Activated naive CD8-positive, alpha-beta T cell treated with anti-CD3 and anti-CD28 coated beads for 36 hours (primary cell): ENCODE measurements around the gene UBL3. TPM values are rescaled to one million over a fixed set of nuclear protein-coding genes. Genes with fewer than 3 reads are reported as not detected.

ENCODE experiments used
- DNase-seq: peaks from one replicate; pipeline ENCODE4 v3.0.0; 2021
- H3K27ac Mint-ChIP-seq: one replicate; pipeline ENCODE4 v1.8.0; 2022; ENCODE audit warnings: mild to moderate bottlenecking, moderate library complexity, mixed read lengths
- H3K27me3 Mint-ChIP-seq: one replicate; pipeline ENCODE4 v1.8.0; 2022; ENCODE audit warnings: mild to moderate bottlenecking, mixed read lengths
- H3K36me3 Mint-ChIP-seq: one replicate; pipeline ENCODE4 v1.8.0; 2021; ENCODE audit warnings: mild to moderate bottlenecking, mixed read lengths
- H3K4me1 Mint-ChIP-seq: one replicate; pipeline ENCODE4 v1.8.0; 2021; ENCODE audit warnings: mixed read lengths
- H3K4me3 Mint-ChIP-seq: one replicate; pipeline ENCODE4 v1.8.0; 2022; ENCODE audit warnings: mild to moderate bottlenecking, moderate library complexity, mixed read lengths
- H3K9me3 Mint-ChIP-seq: one replicate; pipeline ENCODE4 v1.8.0; 2022; ENCODE audit warnings: mixed read lengths
- total RNA-seq, 2 experiments: library from RNA; stranded (reverse); gene quantifications; one replicate each; pipeline ENCODE4 v1.2.3, GENCODE V29; 2021

UBL3 gene
- total RNA-seq, 2 experiments from 2014 or later = 7.7 to 8.0 TPM

DNA sequence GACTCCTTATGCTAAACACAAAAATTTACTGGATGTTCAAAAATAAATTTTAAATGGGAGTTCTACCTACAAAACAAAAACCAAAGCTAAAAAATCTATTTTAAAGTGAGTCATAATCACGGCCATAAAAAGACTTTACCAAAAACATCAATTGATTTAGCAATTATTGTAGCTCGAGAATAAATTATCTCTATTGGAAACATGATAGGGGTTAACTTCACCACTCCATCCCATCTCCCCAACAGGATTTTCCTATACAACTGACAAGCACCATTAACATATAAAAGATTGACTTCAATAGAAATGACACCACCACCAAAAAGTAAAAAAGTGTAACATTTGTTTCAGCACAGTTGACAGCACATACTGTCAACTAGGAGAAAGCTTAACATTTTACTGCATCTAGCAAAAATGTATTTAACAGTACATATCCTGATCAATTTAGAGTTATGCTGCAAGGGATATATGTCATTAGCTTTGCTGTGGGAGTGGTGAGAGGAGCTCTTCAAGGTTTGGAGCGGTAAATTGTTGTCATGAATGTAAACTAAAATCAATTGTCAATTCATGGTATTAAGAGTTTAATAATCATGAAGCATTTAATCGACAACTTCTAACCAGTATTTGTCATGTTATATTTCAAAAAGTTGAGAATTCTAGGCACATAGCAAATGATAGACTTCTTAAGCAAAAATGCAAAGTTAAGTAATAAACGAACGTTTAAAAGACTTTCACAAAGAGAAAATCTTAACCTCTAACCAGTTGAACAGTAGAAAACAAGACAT is 3.8 kb downstream of the UBL3 start:
- Mint-ChIP-seq H3K27ac (peak overlapping the region; percentile 53), H3K36me3 (peaks cover 4% of the 10 kb centered on the region), H3K4me3 (peak overlapping the region; percentile 88), H3K9me3 (no peaks in the 10 kb centered on the region), H3K4me1 (peaks cover 40% of the 10 kb centered on the region), H3K27me3 (no peaks in the 10 kb centered on the region)
- no peak for DNase-seq

DNA sequence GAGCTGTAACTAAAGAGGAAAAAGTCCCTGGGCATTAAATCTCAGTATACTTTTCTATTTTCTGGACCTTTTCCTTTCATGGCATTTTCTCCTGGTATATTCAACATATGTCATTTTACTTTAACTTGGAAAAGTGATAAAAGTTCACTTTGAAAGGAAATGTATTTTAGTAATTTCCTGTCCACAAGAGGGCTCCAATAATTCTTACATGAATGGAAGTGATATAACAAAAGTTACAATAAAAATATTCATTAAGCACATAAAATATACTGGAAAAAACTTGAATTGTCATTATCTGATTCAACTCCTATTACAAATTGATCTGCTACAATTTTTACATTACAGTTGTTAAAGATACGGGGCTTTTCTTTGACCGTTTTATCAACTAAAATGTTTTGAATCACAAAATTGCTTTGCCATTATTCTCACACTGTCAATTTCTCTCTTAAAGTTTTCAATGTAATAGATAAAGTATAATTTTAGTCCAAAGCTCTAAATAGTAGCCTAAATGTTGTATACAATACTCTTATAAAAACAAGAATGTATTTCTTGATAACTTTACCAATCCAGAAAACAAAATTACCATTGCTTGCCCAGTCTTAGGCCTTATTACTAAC is 4.9 kb downstream of the UBL3 start:
- H3K4me1 Mint-ChIP-seq = peaks cover 47% of the 10 kb centered on the region
- H3K36me3 Mint-ChIP-seq = peaks cover 4% of the 10 kb centered on the region

GRCh38 chr13:29844441-29844840 is 6.0 kb downstream of the UBL3 start:
- H3K27ac Mint-ChIP-seq = no peak overlapping the region
- H3K4me3 Mint-ChIP-seq = no peak overlapping the region
- H3K36me3 Mint-ChIP-seq = peaks cover 4% of the 10 kb centered on the region
- no peak for DNase-seq
- no peaks in the 10 kb centered on the region for H3K27me3 Mint-ChIP-seq
- peaks cover 49% of the 10 kb centered on the region for H3K4me1 Mint-ChIP-seq
- no peaks in the 10 kb centered on the region for H3K9me3 Mint-ChIP-seq

More for the DNA sequence above, 4.9 kb downstream of the UBL3 start:
- no peak for DNase-seq
- H3K4me3 Mint-ChIP-seq = no peak overlapping the region
- H3K27ac Mint-ChIP-seq = no peak overlapping the region
- no peaks in the 10 kb centered on the region for H3K27me3 Mint-ChIP-seq
- H3K9me3 Mint-ChIP-seq = no peaks in the 10 kb centered on the region

GRCh38 chr13:29840585-29840984 is 9.8 kb downstream of the UBL3 start:
- peaks cover 49% of the 10 kb centered on the region for H3K4me1 Mint-ChIP-seq
- DNase-seq = no peak
- H3K4me3 Mint-ChIP-seq = no peak overlapping the region
- H3K27ac Mint-ChIP-seq = no peak overlapping the region
- H3K9me3 Mint-ChIP-seq = no peaks in the 10 kb centered on the region
- H3K36me3 Mint-ChIP-seq = peaks cover 4% of the 10 kb centered on the region
- H3K27me3 Mint-ChIP-seq = no peaks in the 10 kb centered on the region

GRCh38 chr13:29835280-29836061 is 14.9 kb downstream of the UBL3 start:
- H3K27me3 Mint-ChIP-seq = no peaks in the 10 kb centered on the region
- H3K4me3 Mint-ChIP-seq = no peak overlapping the region
- H3K36me3 Mint-ChIP-seq = peaks cover 18% of the 10 kb centered on the region
- peaks cover 36% of the 10 kb centered on the region for H3K4me1 Mint-ChIP-seq
- H3K27ac Mint-ChIP-seq = no peak overlapping the region
- DNase-seq = no peak
- H3K9me3 Mint-ChIP-seq = peaks cover 2% of the 10 kb centered on the region

DNA sequence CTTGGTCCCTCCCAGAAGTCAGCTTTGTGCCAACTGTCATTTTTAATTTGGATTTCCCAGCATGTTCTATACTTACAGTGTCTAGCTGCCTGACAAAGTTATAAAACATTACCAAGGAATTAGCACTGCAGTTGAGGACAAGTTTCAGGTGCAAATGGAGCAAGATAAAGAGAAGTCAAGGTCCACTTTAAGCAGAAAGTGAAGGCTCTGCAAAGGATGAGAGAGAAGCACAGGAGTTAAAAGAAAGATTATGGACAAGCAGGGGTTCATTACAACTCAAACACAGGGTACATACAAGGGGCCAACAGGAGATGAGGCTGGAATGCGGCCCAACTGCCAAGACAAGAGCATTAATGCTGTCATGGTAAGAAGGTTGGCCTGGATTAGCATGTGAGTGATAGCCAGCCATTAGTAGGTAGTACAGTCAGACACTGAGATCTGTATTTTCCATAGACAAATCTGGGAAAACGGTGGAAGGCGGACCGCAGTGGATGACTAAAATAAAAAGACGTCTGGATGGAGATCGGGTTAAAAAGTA is 17.6 kb downstream of the UBL3 start:
- Mint-ChIP-seq H3K4me3 (no peak overlapping the region), H3K27me3 (no peaks in the 10 kb centered on the region), H3K9me3 (peaks cover 2% of the 10 kb centered on the region), H3K4me1 (peaks cover 23% of the 10 kb centered on the region), H3K27ac (no peak overlapping the region), H3K36me3 (peaks cover 23% of the 10 kb centered on the region)
- DNase-seq = no peak

GRCh38 chr13:29830000-29830399 is 20.4 kb downstream of the UBL3 start:
- Mint-ChIP-seq H3K36me3 (peaks cover 21% of the 10 kb centered on the region), H3K27me3 (no peaks in the 10 kb centered on the region), H3K4me3 (no peak overlapping the region), H3K9me3 (peaks cover 5% of the 10 kb centered on the region), H3K27ac (no peak overlapping the region), H3K4me1 (peaks cover 14% of the 10 kb centered on the region)
- DNase-seq = no peak

GRCh38 chr13:29819143-29819542 is 31.3 kb downstream of the UBL3 start:
- peaks cover 42% of the 10 kb centered on the region for H3K4me1 Mint-ChIP-seq
- H3K27ac Mint-ChIP-seq = no peak overlapping the region
- DNase-seq = no peak
- no peak overlapping the region for H3K4me3 Mint-ChIP-seq
- peaks cover 14% of the 10 kb centered on the region for H3K36me3 Mint-ChIP-seq
- H3K27me3 Mint-ChIP-seq = no peaks in the 10 kb centered on the region
- H3K9me3 Mint-ChIP-seq = peaks cover 5% of the 10 kb centered on the region

DNA sequence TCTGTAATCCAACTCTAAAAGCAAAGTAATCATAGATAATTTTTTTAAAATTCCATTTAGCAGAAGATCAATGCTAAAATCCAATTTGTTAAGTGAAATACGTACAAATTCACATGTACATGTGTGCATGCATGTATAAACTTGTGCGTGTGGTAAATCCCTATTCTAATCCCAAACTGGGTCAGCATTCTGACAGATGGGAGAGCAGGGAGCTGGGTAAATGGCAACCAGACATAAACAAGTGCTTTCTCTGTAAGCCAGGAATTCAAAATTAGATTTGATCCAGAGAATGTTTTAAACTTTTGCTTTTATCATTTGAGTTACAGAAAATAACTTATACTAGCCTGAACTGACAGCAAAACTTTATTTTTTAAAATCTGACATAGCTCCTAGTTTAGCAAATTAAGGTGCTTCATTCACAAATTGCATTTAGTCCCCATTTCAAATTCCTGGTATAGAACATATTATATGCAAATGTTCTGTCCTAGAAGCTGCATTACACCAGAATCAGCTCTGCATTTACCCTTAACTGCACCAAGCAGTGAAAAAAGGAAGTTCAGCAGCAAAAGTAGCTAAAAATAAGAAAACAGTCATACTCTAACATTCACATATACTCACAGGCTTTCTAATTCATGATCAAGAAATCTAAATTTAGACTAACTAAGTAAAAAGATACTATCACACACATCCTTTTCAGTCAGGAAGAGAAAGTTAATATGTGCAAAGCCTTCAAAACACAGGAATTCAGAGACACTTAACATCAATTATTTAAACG is 32.6 kb downstream of the UBL3 start:
- DNase-seq = no peak
- H3K36me3 Mint-ChIP-seq = peaks cover 9% of the 10 kb centered on the region
- H3K4me3 Mint-ChIP-seq = peak overlapping the region; percentile 36
- no peaks in the 10 kb centered on the region for H3K27me3 Mint-ChIP-seq
- H3K27ac Mint-ChIP-seq = peak overlapping the region; percentile 54
- H3K9me3 Mint-ChIP-seq = peaks cover 5% of the 10 kb centered on the region
- peaks cover 42% of the 10 kb centered on the region for H3K4me1 Mint-ChIP-seq

GRCh38 chr13:29816715-29817114 is 33.7 kb downstream of the UBL3 start:
- peaks cover 3% of the 10 kb centered on the region for H3K36me3 Mint-ChIP-seq
- DNase-seq = no peak
- no peaks in the 10 kb centered on the region for H3K27me3 Mint-ChIP-seq
- H3K9me3 Mint-ChIP-seq = peaks cover 1% of the 10 kb centered on the region
- no peak overlapping the region for H3K27ac Mint-ChIP-seq
- peaks cover 40% of the 10 kb centered on the region for H3K4me1 Mint-ChIP-seq
- H3K4me3 Mint-ChIP-seq = no peak overlapping the region

- Mint-ChIP-seq H3K27me3 (no peaks in the 10 kb centered on the region), H3K36me3 (peaks cover 2% of the 10 kb centered on the region), H3K9me3 (no peaks in the 10 kb centered on the region), H3K4me1 (peaks cover 43% of the 10 kb centered on the region), H3K27ac (no peak overlapping the region), H3K4me3 (no peak overlapping the region)
- DNase-seq = no peak
Measured at GRCh38 chr13:29815336-29815735, 35.1 kb downstream of the UBL3 start.

DNA sequence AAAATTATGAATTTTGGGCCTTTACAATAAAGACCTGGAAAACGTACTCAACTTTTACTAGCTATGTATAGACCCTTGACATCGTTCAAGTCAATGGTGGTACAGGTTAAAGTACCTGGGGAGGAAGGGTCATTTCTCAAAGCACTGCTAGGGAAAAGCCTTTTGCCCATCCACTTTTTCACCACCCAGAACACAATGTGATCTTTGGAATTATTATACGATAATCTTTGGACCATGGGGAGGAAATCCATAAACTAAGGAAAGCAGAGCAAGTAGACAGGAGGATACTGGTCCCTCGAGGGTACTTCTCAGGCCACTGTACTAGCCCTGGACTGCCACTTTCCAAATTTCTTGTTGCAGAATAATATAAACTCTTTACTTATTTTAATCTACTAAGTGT is 39.5 kb downstream of the UBL3 start:
- no peak for DNase-seq
- Mint-ChIP-seq H3K36me3 (peaks cover 2% of the 10 kb centered on the region), H3K27me3 (no peaks in the 10 kb centered on the region), H3K4me3 (no peak overlapping the region), H3K9me3 (no peaks in the 10 kb centered on the region), H3K4me1 (peaks cover 38% of the 10 kb centered on the region), H3K27ac (no peak overlapping the region)

DNA sequence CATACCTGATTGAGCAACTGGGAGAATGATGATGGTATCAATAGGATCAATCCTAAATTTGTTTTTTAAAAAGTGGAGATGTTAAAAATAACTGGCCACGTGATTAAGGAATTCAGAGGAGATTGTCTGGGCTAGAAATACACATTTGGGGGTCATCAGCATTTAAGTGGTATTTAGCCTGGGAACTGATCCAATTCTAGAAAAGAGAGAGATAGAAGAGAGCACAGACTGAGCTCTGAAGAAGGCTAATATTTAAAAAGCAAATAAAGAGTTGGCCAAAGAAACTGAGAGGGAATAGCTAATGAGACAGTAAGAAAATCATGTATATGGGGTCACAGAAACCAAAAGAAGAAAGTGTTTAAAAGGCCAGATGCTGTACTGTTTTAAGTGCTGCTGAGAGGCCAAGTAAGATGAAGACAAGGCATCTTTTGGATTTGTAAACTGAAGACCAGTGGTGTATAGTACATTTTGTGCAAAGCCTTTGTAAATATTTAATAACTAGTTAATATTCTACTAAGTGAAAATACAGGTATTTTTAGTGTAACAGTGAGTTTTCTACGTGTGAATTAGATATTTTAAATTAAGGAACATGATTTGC is 40.2 kb downstream of the UBL3 start:
- DNase-seq = no peak
- no peak overlapping the region for H3K4me3 Mint-ChIP-seq
- H3K4me1 Mint-ChIP-seq = peaks cover 32% of the 10 kb centered on the region
- no peaks in the 10 kb centered on the region for H3K9me3 Mint-ChIP-seq
- peaks cover 2% of the 10 kb centered on the region for H3K36me3 Mint-ChIP-seq
- H3K27ac Mint-ChIP-seq = no peak overlapping the region
- H3K27me3 Mint-ChIP-seq = no peaks in the 10 kb centered on the region

- no peak for DNase-seq
- peaks cover 29% of the 10 kb centered on the region for H3K4me1 Mint-ChIP-seq
Measured at GRCh38 chr13:29808264-29808663, 42.2 kb downstream of the UBL3 start.

More at GRCh38 chr13:29808264-29808663, 42.2 kb downstream of the UBL3 start:
- Mint-ChIP-seq H3K4me3 (no peak overlapping the region), H3K36me3 (peaks cover 2% of the 10 kb centered on the region), H3K27ac (no peak overlapping the region), H3K9me3 (no peaks in the 10 kb centered on the region), H3K27me3 (no peaks in the 10 kb centered on the region)
